GM12891 (cell line): ENCODE measurements around the gene IVNS1ABP.

Experiments
- POLR2A ChIP-seq: IDR thresholded peaks from 2 replicates; pipeline ENCODE4 v1.6.1; 2011; ENCODE audit warnings: low read depth, low read length, control low read depth
- POLR2AphosphoS5 ChIP-seq: IDR thresholded peaks from 2 replicates; pipeline ENCODE4 v1.6.1; 2011; ENCODE audit warnings: low read depth, low read length, control low read depth
- SPI1 ChIP-seq: IDR thresholded peaks from 2 replicates; pipeline ENCODE4 v1.6.1; 2011; ENCODE audit warnings: low read depth, low read length, control low read depth
- TAF1 ChIP-seq: IDR thresholded peaks from 2 replicates; pipeline ENCODE4 v1.6.1; 2011; ENCODE audit warnings: low read depth, low read length, control low read depth

DNA sequence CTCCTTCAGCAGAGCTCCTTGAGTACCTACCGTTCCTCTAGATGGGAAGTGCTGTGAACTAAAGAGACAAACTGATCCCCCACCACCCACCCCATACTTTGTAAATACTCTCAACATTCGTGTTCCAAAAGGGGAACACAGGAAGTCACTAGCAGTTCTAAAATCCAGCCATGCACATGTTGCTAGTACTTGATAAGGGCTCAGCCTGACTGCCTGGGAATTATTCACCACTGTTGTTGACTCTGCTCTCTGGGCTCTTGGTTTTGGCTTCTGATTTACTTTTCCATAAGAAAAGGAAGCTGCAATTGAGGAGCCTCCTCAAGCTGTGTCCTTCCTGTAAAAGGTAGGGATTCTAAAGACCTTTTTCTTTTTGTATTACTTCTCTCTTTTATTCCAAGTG is 67.5 kb downstream of the IVNS1ABP start:
- TF ChIP-seq POLR2A = no peak
- no peak for TF ChIP-seq TAF1
- no peak for TF ChIP-seq POLR2AphosphoS5
- TF ChIP-seq SPI1 = no peak
